Endothelial cell (in vitro differentiated cells): ENCODE results near the gene EFNA4. TPM values are rescaled to one million over a fixed set of nuclear protein-coding genes. Genes with fewer than 3 reads are reported as not detected.

ENCODE experiments used
- DNase-seq: peaks from one replicate; pipeline ENCODE4 v3.0.0; 2021; ENCODE audit warnings: low spot score
- H3K27ac Mint-ChIP-seq: one replicate; pipeline ENCODE4 v1.8.0; 2021; ENCODE audit warnings: mixed read lengths, inconsistent platforms; ENCODE audit not compliant: unreplicated experiment
- H3K27me3 Mint-ChIP-seq: one replicate; pipeline ENCODE4 v1.8.0; 2021; ENCODE audit warnings: mild to moderate bottlenecking, moderate library complexity, mixed read lengths, inconsistent platforms; ENCODE audit not compliant: unreplicated experiment
- H3K36me3 Mint-ChIP-seq: one replicate; pipeline ENCODE4 v1.8.0; 2021; ENCODE audit warnings: mild to moderate bottlenecking, low read depth, mixed read lengths, inconsistent platforms; ENCODE audit not compliant: unreplicated experiment
- H3K4me1 Mint-ChIP-seq: one replicate; pipeline ENCODE4 v1.8.0; 2021; ENCODE audit warnings: mild to moderate bottlenecking, mixed read lengths, inconsistent platforms; ENCODE audit not compliant: unreplicated experiment
- H3K4me3 Mint-ChIP-seq: one replicate; pipeline ENCODE4 v1.8.0; 2021; ENCODE audit warnings: mild to moderate bottlenecking, mixed read lengths, inconsistent platforms; ENCODE audit not compliant: unreplicated experiment
- H3K9me3 Mint-ChIP-seq: one replicate; pipeline ENCODE4 v1.8.0; 2021; ENCODE audit warnings: mixed read lengths, inconsistent platforms; ENCODE audit not compliant: unreplicated experiment
- CTCF ChIP-seq: fragments of 200-600 bp; sonication (generic); IDR thresholded peaks from one replicate; pipeline ENCODE4 v1.5.0; 2021; ENCODE audit warnings: antibody characterized with exemption; ENCODE audit not compliant: unreplicated experiment
- total RNA-seq: library from RNA; stranded (reverse); fragmentation: NEBNext Ultra II Directional; extraction: Animal tissue kit (Norgen Biotek cat#: 25700); gene quantifications from one replicate; pipeline ENCODE4 v1.2.1, GENCODE V29; 2021; ENCODE audit not compliant: unreplicated experiment

The EFNA4 gene
- total RNA-seq, 1 donor from 2014 or later = 25.2 TPM

GRCh38 chr1:155033524-155033923, 30.0 kb upstream of the EFNA4 start, which contains the start of the genes DCST1 and DCST2:
DCST1 (plus strand) TSS chr1:155033824; CDS start chr1:155034037, 213 bp downstream.
DCST2 (minus strand) TSS chr1:155033781; CDS start chr1:155033701, 80 bp downstream.
- peaks cover 16% of the 10 kb centered on the region for H3K27me3 Mint-ChIP-seq
- peak within 1 kb of the TSS; percentile 14 for H3K27ac Mint-ChIP-seq
- peaks cover 47% of the 10 kb centered on the region for H3K4me1 Mint-ChIP-seq
- DNase-seq = no peak
- H3K9me3 Mint-ChIP-seq = no peaks in the 10 kb centered on the region
- H3K36me3 Mint-ChIP-seq = peaks cover 8% of the 10 kb centered on the region
- TF ChIP-seq CTCF = no peak
- peak within 1 kb of the TSS; percentile 84 for H3K4me3 Mint-ChIP-seq

GRCh38 chr1:155034318-155035208, 29.0 kb upstream of the EFNA4 start:
- peaks cover 4% of the 10 kb centered on the region for H3K36me3 Mint-ChIP-seq
- no peak for DNase-seq
- H3K4me1 Mint-ChIP-seq = peaks cover 54% of the 10 kb centered on the region
- H3K9me3 Mint-ChIP-seq = no peaks in the 10 kb centered on the region
- peaks cover 12% of the 10 kb centered on the region for H3K27me3 Mint-ChIP-seq
- TF ChIP-seq CTCF = no peak
- peak overlapping the region; percentile 84 for H3K4me3 Mint-ChIP-seq
- peak overlapping the region; percentile 14 for H3K27ac Mint-ChIP-seq

- H3K36me3 Mint-ChIP-seq = peaks cover 4% of the 10 kb centered on the region
- peaks cover 14% of the 10 kb centered on the region for H3K27me3 Mint-ChIP-seq
- H3K9me3 Mint-ChIP-seq = no peaks in the 10 kb centered on the region
- DNase-seq = no peak
- peaks cover 54% of the 10 kb centered on the region for H3K4me1 Mint-ChIP-seq
- no peak for TF ChIP-seq CTCF
- H3K27ac Mint-ChIP-seq = peak overlapping the region; percentile 70
- H3K4me3 Mint-ChIP-seq = no peak overlapping the region
Measured at GRCh38 chr1:155035936-155036335, 27.6 kb upstream of the EFNA4 start.

- TF ChIP-seq CTCF = no peak
- no peak for DNase-seq
- H3K4me1 Mint-ChIP-seq = peaks cover 54% of the 10 kb centered on the region
- H3K27ac Mint-ChIP-seq = peak overlapping the region; percentile 61
- peaks cover 14% of the 10 kb centered on the region for H3K27me3 Mint-ChIP-seq
- peaks cover 4% of the 10 kb centered on the region for H3K36me3 Mint-ChIP-seq
- no peaks in the 10 kb centered on the region for H3K9me3 Mint-ChIP-seq
- H3K4me3 Mint-ChIP-seq = no peak overlapping the region
Measured at GRCh38 chr1:155037043-155037442, 26.5 kb upstream of the EFNA4 start.
